HG03457 (cell line): ENCODE results near the gene ZDHHC23.

Experiments used
- ATAC-seq: cut with Tn5 transposase; IDR thresholded peaks from one replicate; pipeline ENCODE4 v1.9.1; 2021; ENCODE audit warnings: moderate number of reproducible peaks; ENCODE audit not compliant: unreplicated experiment

ZDHHC23 gene

DNA sequence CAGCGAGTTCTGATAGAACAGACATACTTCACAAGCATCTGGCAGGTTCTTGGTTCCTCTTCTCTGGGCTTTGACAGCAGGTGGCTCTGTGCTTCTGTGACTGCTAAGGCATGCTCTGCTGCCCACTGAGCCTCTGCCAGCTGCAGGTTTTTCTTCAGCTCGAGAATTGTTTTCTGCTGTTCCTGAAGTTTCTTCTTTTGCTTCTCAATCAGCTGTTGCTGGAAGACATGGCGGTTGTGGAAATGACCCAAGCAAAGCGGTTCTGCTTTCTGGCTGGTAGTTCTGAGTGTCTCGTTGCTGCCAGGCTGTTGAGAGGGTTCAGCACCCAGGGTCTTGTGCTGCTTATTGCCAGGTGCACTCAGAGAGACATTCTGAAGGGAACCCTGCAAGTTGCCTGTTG, 57.7 kb downstream of the ZDHHC23 start:
- ATAC-seq, result peak; percentile 82

DNA sequence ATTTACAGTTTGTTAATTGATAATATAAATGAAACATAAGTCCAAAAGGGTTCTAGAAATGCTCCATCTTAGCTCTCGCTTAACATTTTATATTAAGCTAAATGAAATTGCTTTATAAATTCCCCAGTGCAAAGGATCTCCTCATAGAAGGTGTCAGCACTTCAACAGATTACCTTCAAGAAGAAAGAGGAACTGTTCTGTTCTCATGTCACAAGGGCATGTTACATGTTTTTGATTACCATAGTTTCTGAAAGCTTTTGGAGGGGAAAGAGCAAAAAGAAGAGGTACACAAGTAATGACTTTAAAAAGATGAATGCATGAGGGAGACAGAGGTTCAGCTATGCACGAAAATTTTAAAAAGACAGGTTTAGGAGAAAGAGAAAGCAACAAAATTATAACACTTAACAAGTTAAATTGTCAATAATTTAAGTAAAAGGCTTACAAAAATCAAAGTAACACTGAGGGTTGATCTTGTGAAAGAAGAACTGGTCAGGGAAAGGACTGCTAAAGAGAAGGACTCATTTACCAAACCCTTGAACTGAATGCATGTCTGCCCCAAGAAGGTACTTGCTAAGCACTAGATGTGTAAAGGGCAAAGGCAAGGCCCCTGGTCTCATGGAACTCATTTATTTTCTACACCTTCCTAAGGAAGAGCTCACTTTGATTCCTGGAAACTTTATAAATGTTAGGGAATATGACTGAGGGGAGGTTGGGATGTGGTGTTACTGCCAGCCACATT, 63.4 kb downstream of the ZDHHC23 start:
- no peak for ATAC-seq
